ENCODE measurements around the gene FHIT.

FHIT gene

DNA sequence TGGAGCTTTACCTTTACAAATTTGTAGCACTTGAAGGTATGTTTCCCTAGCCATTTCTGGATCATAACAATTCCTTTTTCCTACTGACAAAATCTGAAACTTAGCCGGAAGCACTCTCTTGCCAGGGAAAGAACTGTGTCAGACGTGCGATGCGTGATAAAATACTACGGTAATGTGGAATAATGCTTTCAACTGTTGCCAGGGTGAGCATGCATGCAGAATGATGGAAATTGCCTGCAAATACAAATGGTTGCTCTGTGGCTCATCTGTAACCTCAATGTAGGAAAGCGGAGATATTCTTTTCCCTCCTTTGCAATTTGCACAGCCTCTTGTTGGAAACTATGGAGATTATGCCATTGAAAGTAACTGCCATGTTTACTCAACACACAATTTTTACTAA lies 1464.9 kb downstream of the FHIT start:
- no peaks in the 10 kb centered on the region for H3K27me3 ChIP-seq (ENCODE audit: control insufficient read depth, insufficient read depth, low read length)
- no peak overlapping the region for H3K27ac ChIP-seq
- H3K4me3 ChIP-seq (ENCODE audit: low read depth, low read length), result no peak overlapping the region
- H3K4me2 ChIP-seq (ENCODE audit: low read length), result no peak overlapping the region
- no peak overlapping the region for H3K9ac ChIP-seq
- no peaks in the 10 kb centered on the region for H3K9me3 ChIP-seq (ENCODE audit: control insufficient read depth, low read length)
- H2AFZ ChIP-seq, result no peak overlapping the region
- TF ChIP-seq, protein P1, sequence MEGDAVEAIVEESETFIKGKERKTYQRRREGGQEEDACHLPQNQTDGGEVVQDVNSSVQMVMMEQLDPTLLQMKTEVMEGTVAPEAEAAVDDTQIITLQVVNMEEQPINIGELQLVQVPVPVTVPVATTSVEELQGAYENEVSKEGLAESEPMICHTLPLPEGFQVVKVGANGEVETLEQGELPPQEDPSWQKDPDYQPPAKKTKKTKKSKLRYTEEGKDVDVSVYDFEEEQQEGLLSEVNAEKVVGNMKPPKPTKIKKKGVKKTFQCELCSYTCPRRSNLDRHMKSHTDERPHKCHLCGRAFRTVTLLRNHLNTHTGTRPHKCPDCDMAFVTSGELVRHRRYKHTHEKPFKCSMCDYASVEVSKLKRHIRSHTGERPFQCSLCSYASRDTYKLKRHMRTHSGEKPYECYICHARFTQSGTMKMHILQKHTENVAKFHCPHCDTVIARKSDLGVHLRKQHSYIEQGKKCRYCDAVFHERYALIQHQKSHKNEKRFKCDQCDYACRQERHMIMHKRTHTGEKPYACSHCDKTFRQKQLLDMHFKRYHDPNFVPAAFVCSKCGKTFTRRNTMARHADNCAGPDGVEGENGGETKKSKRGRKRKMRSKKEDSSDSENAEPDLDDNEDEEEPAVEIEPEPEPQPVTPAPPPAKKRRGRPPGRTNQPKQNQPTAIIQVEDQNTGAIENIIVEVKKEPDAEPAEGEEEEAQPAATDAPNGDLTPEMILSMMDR (IDR thresholded peaks at IDR 0.05), result no peak
- no peaks in the 10 kb centered on the region for H3K4me1 ChIP-seq
- H3K36me3 ChIP-seq (ENCODE audit: control insufficient read depth, insufficient read depth, low read length), result no peaks in the 10 kb centered on the region
- H3K79me2 ChIP-seq, result no peaks in the 10 kb centered on the region

DNA sequence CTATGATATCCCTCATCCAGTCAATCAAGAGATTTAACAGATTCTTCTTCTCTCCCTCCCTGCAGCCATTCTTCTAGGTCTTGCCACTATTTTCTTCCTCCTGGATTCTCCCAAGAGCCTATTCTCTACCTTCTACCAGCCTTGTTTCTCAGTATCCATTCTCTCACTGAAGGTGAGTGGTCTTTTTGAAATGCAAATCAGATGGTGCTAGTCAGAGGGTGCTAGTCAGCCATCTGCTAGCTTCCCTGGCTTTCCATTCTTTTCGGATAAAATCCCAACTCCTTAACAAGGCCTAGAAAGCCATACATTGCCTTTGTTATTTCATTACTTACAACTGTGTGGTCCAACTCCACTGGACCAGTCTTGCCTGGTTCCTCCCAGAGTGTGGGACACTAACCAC lies 1467.1 kb downstream of the FHIT start:
- Histone ChIP-seq H3K4me2 (ENCODE audit: low read length) (no peak overlapping the region), H3K9ac (no peak overlapping the region)
- TF ChIP-seq, protein P1 (IDR thresholded peaks at IDR 0.05), result no peak

DNA sequence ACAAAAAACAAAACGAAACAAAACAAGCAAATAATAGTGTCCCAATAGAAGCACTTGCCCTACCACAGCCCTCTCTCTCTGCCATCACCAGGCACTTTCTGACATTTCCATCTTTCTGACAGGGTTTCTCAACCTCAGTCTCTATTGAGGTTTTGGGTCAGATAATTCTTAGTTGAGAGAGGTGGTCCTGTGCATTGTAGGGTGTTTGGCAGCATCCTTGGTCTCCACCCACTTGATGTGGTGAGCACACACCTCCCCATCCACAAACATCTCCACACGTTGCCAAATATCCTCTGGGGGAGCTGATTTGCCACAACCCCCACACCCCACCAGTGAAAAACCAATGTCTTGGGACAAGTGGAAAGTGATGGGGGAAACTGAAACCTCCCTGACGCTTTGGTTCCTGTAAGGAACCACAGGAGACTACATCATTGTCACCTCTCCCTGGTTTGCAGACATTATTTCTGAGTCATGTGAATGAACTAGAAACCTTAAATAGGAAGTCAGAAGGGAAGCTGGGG lies 1467.7 kb downstream of the FHIT start:
- Histone ChIP-seq H3K4me1 (no peaks in the 10 kb centered on the region), H3K9ac (no peak overlapping the region), H3K4me2 (ENCODE audit: low read length) (no peak overlapping the region), H3K36me3 (ENCODE audit: control insufficient read depth, insufficient read depth, low read length) (no peaks in the 10 kb centered on the region), H3K27ac (no peak overlapping the region), H3K4me3 (ENCODE audit: low read depth, low read length) (no peak overlapping the region), H3K79me2 (no peaks in the 10 kb centered on the region), H3K27me3 (ENCODE audit: control insufficient read depth, insufficient read depth, low read length) (no peaks in the 10 kb centered on the region), H2AFZ (no peak overlapping the region), H3K9me3 (ENCODE audit: control insufficient read depth, low read length) (no peaks in the 10 kb centered on the region)
- TF ChIP-seq, protein P1 (IDR thresholded peaks at IDR 0.05), result no peak

More for the DNA sequence above, 1467.1 kb downstream of the FHIT start:
- no peak overlapping the region for H3K4me3 ChIP-seq (ENCODE audit: low read depth, low read length)
- no peak overlapping the region for H2AFZ ChIP-seq
- no peaks in the 10 kb centered on the region for H3K27me3 ChIP-seq (ENCODE audit: control insufficient read depth, insufficient read depth, low read length)
- H3K9me3 ChIP-seq (ENCODE audit: control insufficient read depth, low read length), result no peaks in the 10 kb centered on the region
- no peaks in the 10 kb centered on the region for H3K36me3 ChIP-seq (ENCODE audit: control insufficient read depth, insufficient read depth, low read length)
- no peaks in the 10 kb centered on the region for H3K4me1 ChIP-seq
- no peak overlapping the region for H3K27ac ChIP-seq
- no peaks in the 10 kb centered on the region for H3K79me2 ChIP-seq

DNA sequence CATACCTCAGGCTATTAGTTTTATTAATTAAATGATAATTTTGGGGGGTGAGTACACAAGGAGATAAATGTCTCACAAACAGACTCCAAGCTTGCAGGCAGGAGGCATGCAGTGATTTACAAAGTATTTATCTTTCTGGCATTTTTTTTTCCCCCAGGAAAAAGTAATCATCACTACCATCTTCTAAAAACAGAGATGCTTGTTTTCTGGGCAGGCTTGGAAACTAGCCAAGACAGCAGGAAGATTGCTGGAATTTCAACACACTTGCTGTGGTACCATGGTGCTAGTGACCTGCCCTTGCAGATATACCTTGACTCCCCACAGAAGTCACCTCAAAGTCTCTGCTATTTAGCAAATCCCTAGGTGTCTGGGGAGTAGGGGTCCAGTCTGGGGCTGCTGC lies 1468.6 kb downstream of the FHIT start:
- no peak overlapping the region for H3K27ac ChIP-seq
- TF ChIP-seq, protein P1 (IDR thresholded peaks at IDR 0.05), result no peak
- no peaks in the 10 kb centered on the region for H3K4me1 ChIP-seq
- H3K4me2 ChIP-seq (ENCODE audit: low read length), result no peak overlapping the region
- H3K36me3 ChIP-seq (ENCODE audit: control insufficient read depth, insufficient read depth, low read length), result no peaks in the 10 kb centered on the region
- no peak overlapping the region for H3K9ac ChIP-seq
- no peak overlapping the region for H2AFZ ChIP-seq
- no peaks in the 10 kb centered on the region for H3K79me2 ChIP-seq
- H3K4me3 ChIP-seq (ENCODE audit: low read depth, low read length), result no peak overlapping the region
- H3K9me3 ChIP-seq (ENCODE audit: control insufficient read depth, low read length), result no peaks in the 10 kb centered on the region
- H3K27me3 ChIP-seq (ENCODE audit: control insufficient read depth, insufficient read depth, low read length), result no peaks in the 10 kb centered on the region

DNA sequence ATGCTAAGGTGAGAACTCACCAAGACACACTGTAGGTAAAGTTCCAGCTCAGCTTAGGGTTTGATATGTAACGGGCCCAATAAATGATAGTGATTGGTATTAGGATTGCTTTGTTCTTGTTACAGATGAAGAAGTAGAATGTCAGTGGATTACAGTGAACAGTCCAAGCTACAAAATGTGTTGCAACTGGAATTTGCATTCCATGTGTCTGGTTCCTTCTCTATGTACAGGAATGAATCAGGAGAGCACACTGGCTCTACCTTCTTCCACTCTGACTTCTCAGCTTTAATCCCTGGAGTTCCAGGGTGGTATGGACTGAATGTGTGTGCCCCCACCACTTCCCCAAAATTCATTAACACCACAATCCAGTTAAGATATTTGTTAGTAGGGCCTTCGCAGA lies 1471.0 kb downstream of the FHIT start:
- H3K9ac ChIP-seq, result no peak overlapping the region
- no peaks in the 10 kb centered on the region for H3K4me1 ChIP-seq
- TF ChIP-seq, protein P1 (IDR thresholded peaks at IDR 0.05), result no peak
- no peaks in the 10 kb centered on the region for H3K36me3 ChIP-seq (ENCODE audit: control insufficient read depth, insufficient read depth, low read length)
- H2AFZ ChIP-seq, result no peak overlapping the region
- H3K9me3 ChIP-seq (ENCODE audit: control insufficient read depth, low read length), result no peaks in the 10 kb centered on the region
- no peak overlapping the region for H3K4me3 ChIP-seq (ENCODE audit: low read depth, low read length)
- no peaks in the 10 kb centered on the region for H3K79me2 ChIP-seq
- no peak overlapping the region for H3K4me2 ChIP-seq (ENCODE audit: low read length)
- no peak overlapping the region for H3K27ac ChIP-seq
- no peaks in the 10 kb centered on the region for H3K27me3 ChIP-seq (ENCODE audit: control insufficient read depth, insufficient read depth, low read length)
